Measurements from ENCODE around the gene CDH4. TPM values are rescaled to one million over a fixed set of nuclear protein-coding genes. Genes with fewer than 3 reads are reported as not detected.

Gene CDH4
- total RNA-seq, 1 experiment from 2014 or later, result 25.0 TPM

DNA sequence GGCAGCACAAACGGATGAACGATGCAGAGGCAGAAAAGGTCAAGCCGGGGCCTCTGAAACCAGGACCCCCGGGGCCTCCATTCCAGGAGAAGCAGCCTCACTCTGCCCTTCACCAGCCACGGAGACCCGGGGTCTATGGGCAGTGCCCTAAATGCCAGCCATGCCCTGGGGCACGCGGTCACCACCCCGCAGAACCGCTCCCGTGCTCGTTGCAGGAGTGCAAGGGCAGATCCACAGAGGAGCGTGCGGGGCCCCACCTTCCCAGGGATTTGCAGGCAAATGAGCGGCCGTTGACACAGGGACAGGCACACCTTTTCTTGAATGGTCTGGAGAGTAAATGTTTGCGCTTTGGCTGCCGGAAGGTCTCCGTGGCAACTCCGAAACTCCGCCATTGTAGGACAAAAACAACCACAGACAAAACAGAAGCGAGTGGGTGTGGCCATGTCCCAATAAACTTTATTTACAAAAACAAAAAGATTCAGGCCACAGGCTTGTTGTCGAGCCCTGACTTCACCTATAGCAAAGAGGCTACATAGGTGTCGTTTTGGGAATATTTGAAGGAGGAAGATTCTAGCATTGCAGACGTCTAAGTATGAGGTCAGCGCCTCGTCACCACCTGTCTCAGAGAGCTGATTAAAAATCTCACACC, 650.3 kb downstream of the CDH4 start:
- no TSS peak for BruUV-seq (replicated peaks)
- CTCF ChIA-PET, result interaction anchor here (0.6 kb wide), 1 partner anchor 295 kb away, joined by 3 read pairs; no protein-coding TSS in a partner anchor
- Mint-ChIP-seq H3K4me3 (ENCODE audit: unreplicated experiment) (no peak overlapping the region), H3K4me1 (ENCODE audit: insufficient read depth, unreplicated experiment) (no peaks in the 10 kb centered on the region), H3K36me3 (ENCODE audit: insufficient read depth, unreplicated experiment) (no peaks in the 10 kb centered on the region), H3K27ac (ENCODE audit: low read depth, unreplicated experiment) (no peak overlapping the region), H3K27me3 (ENCODE audit: insufficient read depth, unreplicated experiment) (no peaks in the 10 kb centered on the region), H3K9me3 (ENCODE audit: unreplicated experiment) (no peaks in the 10 kb centered on the region)
- POLR2A ChIA-PET, result no interaction called here
- TF ChIP-seq, protein P1, sequence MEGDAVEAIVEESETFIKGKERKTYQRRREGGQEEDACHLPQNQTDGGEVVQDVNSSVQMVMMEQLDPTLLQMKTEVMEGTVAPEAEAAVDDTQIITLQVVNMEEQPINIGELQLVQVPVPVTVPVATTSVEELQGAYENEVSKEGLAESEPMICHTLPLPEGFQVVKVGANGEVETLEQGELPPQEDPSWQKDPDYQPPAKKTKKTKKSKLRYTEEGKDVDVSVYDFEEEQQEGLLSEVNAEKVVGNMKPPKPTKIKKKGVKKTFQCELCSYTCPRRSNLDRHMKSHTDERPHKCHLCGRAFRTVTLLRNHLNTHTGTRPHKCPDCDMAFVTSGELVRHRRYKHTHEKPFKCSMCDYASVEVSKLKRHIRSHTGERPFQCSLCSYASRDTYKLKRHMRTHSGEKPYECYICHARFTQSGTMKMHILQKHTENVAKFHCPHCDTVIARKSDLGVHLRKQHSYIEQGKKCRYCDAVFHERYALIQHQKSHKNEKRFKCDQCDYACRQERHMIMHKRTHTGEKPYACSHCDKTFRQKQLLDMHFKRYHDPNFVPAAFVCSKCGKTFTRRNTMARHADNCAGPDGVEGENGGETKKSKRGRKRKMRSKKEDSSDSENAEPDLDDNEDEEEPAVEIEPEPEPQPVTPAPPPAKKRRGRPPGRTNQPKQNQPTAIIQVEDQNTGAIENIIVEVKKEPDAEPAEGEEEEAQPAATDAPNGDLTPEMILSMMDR (IDR thresholded peaks at IDR 0.05; ENCODE audit: unreplicated experiment), result no peak
- no peak for DNase-seq (ENCODE audit: unreplicated experiment)
- intact Hi-C loops (cut with micrococcal nuclease), result no loop called here

DNA sequence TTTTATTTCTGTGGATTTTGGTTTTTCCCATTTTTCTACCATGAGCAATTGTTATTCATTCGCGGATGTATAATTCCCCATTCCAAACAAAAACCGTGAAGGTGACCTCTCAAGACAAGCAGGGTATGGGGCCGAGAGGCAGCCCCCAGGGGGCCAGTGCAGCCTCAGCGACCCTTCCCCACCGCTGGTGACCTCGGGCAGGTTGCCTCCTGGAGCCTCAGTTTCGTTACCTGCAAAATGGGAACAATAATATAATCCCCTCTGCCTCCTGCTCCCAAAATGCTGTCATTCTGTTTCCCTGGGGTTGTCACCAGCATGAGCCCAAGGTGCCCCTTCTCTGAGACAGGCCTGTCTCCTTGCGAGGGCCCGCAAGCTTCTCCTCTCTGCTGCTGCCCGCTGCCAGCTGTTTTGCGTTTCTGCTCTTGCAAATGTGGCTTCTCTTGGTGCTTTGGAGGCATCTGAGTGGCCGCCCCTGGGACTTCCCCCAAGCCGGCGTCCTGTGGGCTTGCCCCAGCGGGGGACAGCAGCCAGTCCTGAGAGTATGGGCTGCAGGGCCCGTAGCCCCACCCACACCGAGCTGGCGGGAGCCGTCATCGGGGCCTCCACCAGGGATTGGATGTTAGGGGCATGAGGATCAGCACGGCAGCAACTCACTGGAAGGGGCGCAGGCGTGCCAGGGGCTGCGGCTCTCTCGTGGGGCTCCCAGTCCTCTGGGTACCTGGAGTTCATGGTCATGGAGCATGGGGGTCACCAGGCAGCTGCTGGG, 651.7 kb downstream of the CDH4 start:
- Mint-ChIP-seq H3K9me3 (ENCODE audit: unreplicated experiment) (no peaks in the 10 kb centered on the region), H3K4me1 (ENCODE audit: insufficient read depth, unreplicated experiment) (no peaks in the 10 kb centered on the region), H3K4me3 (ENCODE audit: unreplicated experiment) (no peak overlapping the region), H3K27me3 (ENCODE audit: insufficient read depth, unreplicated experiment) (no peaks in the 10 kb centered on the region), H3K27ac (ENCODE audit: low read depth, unreplicated experiment) (no peak overlapping the region), H3K36me3 (ENCODE audit: insufficient read depth, unreplicated experiment) (no peaks in the 10 kb centered on the region)
- ChIA-PET POLR2A (no interaction called here), CTCF (interaction anchor here (0.9 kb wide), 1 partner anchor 1766 kb away, joined by 3 read pairs; no protein-coding TSS in a partner anchor)
- BruUV-seq (replicated peaks), result no TSS peak
- TF ChIP-seq, protein P1 (IDR thresholded peaks at IDR 0.05; ENCODE audit: unreplicated experiment), result no peak
- no peak for DNase-seq (ENCODE audit: unreplicated experiment)
- intact Hi-C loops (cut with micrococcal nuclease), result no loop called here

DNA sequence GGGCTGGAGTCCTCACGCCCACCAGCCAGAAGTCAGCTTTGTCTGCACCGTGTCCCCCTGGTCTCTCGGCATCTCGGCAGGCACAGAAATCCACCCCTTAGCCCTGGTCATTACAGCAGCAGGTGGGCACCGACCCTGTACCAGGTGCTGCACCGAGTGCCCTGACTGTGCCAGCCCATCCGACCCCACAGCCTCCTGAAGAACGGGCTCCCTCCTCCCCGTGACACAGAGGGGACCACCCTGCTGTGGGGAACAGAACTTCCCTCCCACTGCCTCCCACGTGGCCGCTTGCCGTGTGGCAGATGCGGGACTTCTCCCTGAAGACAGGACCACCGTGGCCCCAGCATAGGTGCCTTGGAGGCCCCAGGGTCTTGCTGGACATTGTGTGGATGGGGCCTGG, 652.4 kb downstream of the CDH4 start:
- ChIA-PET POLR2A (no interaction called here), CTCF (interaction anchor here (0.9 to 1.6 kb wide), 2 partner anchors 8 to 1766 kb away, joined by 3 to 12 read pairs; no protein-coding TSS in a partner anchor)
- Mint-ChIP-seq H3K27me3 (ENCODE audit: insufficient read depth, unreplicated experiment) (no peaks in the 10 kb centered on the region), H3K36me3 (ENCODE audit: insufficient read depth, unreplicated experiment) (no peaks in the 10 kb centered on the region), H3K4me3 (ENCODE audit: unreplicated experiment) (no peak overlapping the region), H3K27ac (ENCODE audit: low read depth, unreplicated experiment) (no peak overlapping the region), H3K4me1 (ENCODE audit: insufficient read depth, unreplicated experiment) (no peaks in the 10 kb centered on the region), H3K9me3 (ENCODE audit: unreplicated experiment) (no peaks in the 10 kb centered on the region)
- no TSS peak for BruUV-seq (replicated peaks)
- DNase-seq (ENCODE audit: unreplicated experiment), result no peak
- TF ChIP-seq, protein P1 (IDR thresholded peaks at IDR 0.05; ENCODE audit: unreplicated experiment), result no peak
- intact Hi-C loops (cut with micrococcal nuclease), result no loop called here

DNA sequence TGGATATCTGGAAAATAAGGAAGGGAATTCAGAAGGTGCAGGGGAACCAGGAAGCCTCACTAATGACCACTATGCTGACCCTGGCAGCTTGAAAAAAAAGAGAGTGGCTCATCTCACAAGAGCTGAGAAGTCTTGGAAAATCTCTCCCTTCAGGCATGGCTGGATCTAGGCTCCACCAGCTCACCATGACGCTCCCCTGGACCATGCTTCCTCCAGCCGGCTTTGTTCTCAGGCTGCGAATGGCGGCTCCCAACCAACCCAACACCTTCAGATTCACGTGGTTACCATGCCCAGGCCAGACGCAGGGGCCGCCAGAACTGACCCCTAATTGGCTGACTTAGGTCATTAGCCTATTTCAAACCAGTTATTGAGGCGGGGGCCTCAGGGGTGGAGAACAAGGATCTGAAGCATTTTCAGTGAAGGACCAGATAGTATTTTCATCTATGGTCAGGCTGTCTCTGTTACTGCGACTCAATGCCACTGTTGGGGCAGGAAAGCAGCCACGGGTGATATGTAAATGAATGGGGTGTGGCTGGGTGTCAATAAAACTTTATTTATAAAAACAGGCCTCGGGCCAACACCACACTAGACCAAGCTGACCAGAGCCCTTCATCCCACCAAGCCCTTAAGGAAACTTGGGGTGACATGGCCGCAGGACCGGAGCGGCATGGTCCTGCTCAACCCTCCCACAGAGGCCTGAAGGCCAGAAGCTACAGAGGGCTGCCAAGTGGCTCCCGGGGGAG, 653.9 kb downstream of the CDH4 start:
- no peak overlapping the region for H3K4me3 Mint-ChIP-seq (ENCODE audit: unreplicated experiment)
- no peak overlapping the region for H3K27ac Mint-ChIP-seq (ENCODE audit: low read depth, unreplicated experiment)
- no TSS peak for BruUV-seq (replicated peaks)
- no peaks in the 10 kb centered on the region for H3K4me1 Mint-ChIP-seq (ENCODE audit: insufficient read depth, unreplicated experiment)
- no peak for DNase-seq (ENCODE audit: unreplicated experiment)
- TF ChIP-seq, protein P1 (IDR thresholded peaks at IDR 0.05; ENCODE audit: unreplicated experiment), result no peak
- H3K27me3 Mint-ChIP-seq (ENCODE audit: insufficient read depth, unreplicated experiment), result no peaks in the 10 kb centered on the region
- POLR2A ChIA-PET, result no interaction called here
- H3K9me3 Mint-ChIP-seq (ENCODE audit: unreplicated experiment), result peaks cover 4% of the 10 kb centered on the region
- intact Hi-C loops (cut with micrococcal nuclease), result no loop called here
- CTCF ChIA-PET, result interaction anchor here (1.6 to 1.9 kb wide), 2 partner anchors 10 kb away, joined by 8 to 12 read pairs; no protein-coding TSS in a partner anchor
- H3K36me3 Mint-ChIP-seq (ENCODE audit: insufficient read depth, unreplicated experiment), result peaks cover 2% of the 10 kb centered on the region

Measured in MCF 10A (cell line).